Osteoblast (primary cell): Measurements from ENCODE around the gene KAT7. TPM values are rescaled to one million over a fixed set of nuclear protein-coding genes. Genes with fewer than 3 reads are reported as not detected.

Experiments
- DNase-seq: peaks from one replicate; pipeline ENCODE4 v3.0.0; 2011; ENCODE audit warnings: low spot score, mixed read lengths; ENCODE audit not compliant: insufficient read length; ENCODE audit errors: missing footprints
- H2AFZ ChIP-seq: 2 replicates; pipeline ENCODE4 v1.6.0; 2011; ENCODE audit warnings: mild to moderate bottlenecking, low read length
- H3K27ac ChIP-seq: 2 replicates; pipeline ENCODE4 v1.5.1; 2011; ENCODE audit warnings: mild to moderate bottlenecking, low read depth, low read length, moderate library complexity
- H3K27me3 ChIP-seq: 2 replicates; pipeline ENCODE4 v1.6.0; 2012; ENCODE audit warnings: mild to moderate bottlenecking, control low read depth, inconsistent platforms, low read length, moderate library complexity; ENCODE audit not compliant: insufficient read depth
- H3K36me3 ChIP-seq: 2 replicates; pipeline ENCODE4 v1.5.1; 2011; ENCODE audit warnings: mild to moderate bottlenecking, low read length, control low read depth, moderate library complexity; ENCODE audit not compliant: insufficient read depth
- H3K4me1 ChIP-seq: 2 replicates; pipeline ENCODE4 v1.5.1; 2011; ENCODE audit warnings: mild to moderate bottlenecking, low read length, control low read depth, moderate library complexity; ENCODE audit not compliant: insufficient read depth
- H3K4me2 ChIP-seq: 2 replicates; pipeline ENCODE4 v1.6.0; 2011; ENCODE audit warnings: mild to moderate bottlenecking, low read length; ENCODE audit not compliant: insufficient read depth
- H3K4me3 ChIP-seq: fragments of 200-600 bp; sonication (generic); 3 replicates; pipeline ENCODE4 v1.5.1; 2012; ENCODE audit warnings: mild to moderate bottlenecking, low read length, inconsistent platforms; ENCODE audit not compliant: insufficient read depth
- H3K79me2 ChIP-seq: 2 replicates; pipeline ENCODE4 v1.6.0; 2012; ENCODE audit warnings: mild to moderate bottlenecking, low read length, control low read depth, inconsistent platforms; ENCODE audit not compliant: insufficient read depth
- H3K9me3 ChIP-seq: 2 replicates; pipeline ENCODE4 v1.5.1; 2011; ENCODE audit warnings: low read depth, low read length, control low read depth
- H4K20me1 ChIP-seq: 2 replicates; pipeline ENCODE4 v1.6.0; 2012; ENCODE audit warnings: mild to moderate bottlenecking, low read length, control low read depth; ENCODE audit not compliant: insufficient read depth
- total RNA-seq: library from RNA; depleted of rRNA; stranded (reverse); fragments of >200 nt; gene quantifications from 2 replicates; pipeline ENCODE4 v1.2.3, GENCODE V29; 2012
- TF ChIP-seq, protein P1 (sequence below): IDR thresholded peaks from 2 replicates; pipeline ENCODE4 v1.5.1; 2011; ENCODE audit warnings: mild to moderate bottlenecking, low read depth, low read length, moderate library complexity; ENCODE audit errors: extremely low read depth

Gene KAT7
- total RNA-seq, 1 donor: 51.4 TPM

GRCh38 chr17:49798182-49798581 lies 9.7 kb downstream of the KAT7 start:
- peak overlapping the region; percentile 45 for H3K27ac ChIP-seq
- no peak overlapping the region for H3K4me2 ChIP-seq
- peak; percentile 62 for DNase-seq
- no peak overlapping the region for H2AFZ ChIP-seq
- peaks cover 84% of the 10 kb centered on the region for H3K79me2 ChIP-seq
- no peaks in the 10 kb centered on the region for H3K9me3 ChIP-seq
- H4K20me1 ChIP-seq: peaks cover 4% of the 10 kb centered on the region
- peaks cover 59% of the 10 kb centered on the region for H3K36me3 ChIP-seq
- H3K4me1 ChIP-seq: no peaks in the 10 kb centered on the region
- TF ChIP-seq, protein P1, sequence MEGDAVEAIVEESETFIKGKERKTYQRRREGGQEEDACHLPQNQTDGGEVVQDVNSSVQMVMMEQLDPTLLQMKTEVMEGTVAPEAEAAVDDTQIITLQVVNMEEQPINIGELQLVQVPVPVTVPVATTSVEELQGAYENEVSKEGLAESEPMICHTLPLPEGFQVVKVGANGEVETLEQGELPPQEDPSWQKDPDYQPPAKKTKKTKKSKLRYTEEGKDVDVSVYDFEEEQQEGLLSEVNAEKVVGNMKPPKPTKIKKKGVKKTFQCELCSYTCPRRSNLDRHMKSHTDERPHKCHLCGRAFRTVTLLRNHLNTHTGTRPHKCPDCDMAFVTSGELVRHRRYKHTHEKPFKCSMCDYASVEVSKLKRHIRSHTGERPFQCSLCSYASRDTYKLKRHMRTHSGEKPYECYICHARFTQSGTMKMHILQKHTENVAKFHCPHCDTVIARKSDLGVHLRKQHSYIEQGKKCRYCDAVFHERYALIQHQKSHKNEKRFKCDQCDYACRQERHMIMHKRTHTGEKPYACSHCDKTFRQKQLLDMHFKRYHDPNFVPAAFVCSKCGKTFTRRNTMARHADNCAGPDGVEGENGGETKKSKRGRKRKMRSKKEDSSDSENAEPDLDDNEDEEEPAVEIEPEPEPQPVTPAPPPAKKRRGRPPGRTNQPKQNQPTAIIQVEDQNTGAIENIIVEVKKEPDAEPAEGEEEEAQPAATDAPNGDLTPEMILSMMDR: no peak
- no peaks in the 10 kb centered on the region for H3K27me3 ChIP-seq
- no peak overlapping the region for H3K4me3 ChIP-seq

GRCh38 chr17:49798738-49799137 lies 10.3 kb downstream of the KAT7 start:
- no peaks in the 10 kb centered on the region for H3K4me1 ChIP-seq
- TF ChIP-seq, protein P1: no peak
- H3K27ac ChIP-seq: peak overlapping the region; percentile 45
- H3K27me3 ChIP-seq: no peaks in the 10 kb centered on the region
- H3K4me3 ChIP-seq: no peak overlapping the region
- H4K20me1 ChIP-seq: peaks cover 4% of the 10 kb centered on the region
- no peak overlapping the region for H2AFZ ChIP-seq
- H3K36me3 ChIP-seq: peaks cover 57% of the 10 kb centered on the region
- DNase-seq: no peak
- peaks cover 79% of the 10 kb centered on the region for H3K79me2 ChIP-seq
- H3K4me2 ChIP-seq: no peak overlapping the region
- H3K9me3 ChIP-seq: no peaks in the 10 kb centered on the region

- peaks cover 49% of the 10 kb centered on the region for H3K36me3 ChIP-seq
- peaks cover 61% of the 10 kb centered on the region for H3K79me2 ChIP-seq
- no peak overlapping the region for H3K4me2 ChIP-seq
- TF ChIP-seq, protein P1: no peak
- H3K27ac ChIP-seq: no peak overlapping the region
- H3K9me3 ChIP-seq: no peaks in the 10 kb centered on the region
- H4K20me1 ChIP-seq: no peaks in the 10 kb centered on the region
- no peak for DNase-seq
- no peak overlapping the region for H3K4me3 ChIP-seq
- no peak overlapping the region for H2AFZ ChIP-seq
- peaks cover 12% of the 10 kb centered on the region for H3K4me1 ChIP-seq
- no peaks in the 10 kb centered on the region for H3K27me3 ChIP-seq
Measured at GRCh38 chr17:49809056-49809455, 20.6 kb downstream of the KAT7 start.

- Histone ChIP-seq H3K4me3 (no peak overlapping the region), H3K4me1 (peaks cover 25% of the 10 kb centered on the region), H3K4me2 (no peak overlapping the region), H3K27me3 (no peaks in the 10 kb centered on the region), H3K36me3 (peaks cover 55% of the 10 kb centered on the region), H2AFZ (no peak overlapping the region), H3K79me2 (peaks cover 47% of the 10 kb centered on the region), H3K27ac (peak overlapping the region; percentile 93), H3K9me3 (no peaks in the 10 kb centered on the region), H4K20me1 (no peaks in the 10 kb centered on the region)
- DNase-seq: no peak
- TF ChIP-seq, protein P1: no peak
Measured at GRCh38 chr17:49814781-49815529, 26.5 kb downstream of the KAT7 start.
